Heart right ventricle (tissue), 16 donors: ENCODE measurements around the gene NGEF. TPM values are rescaled to one million over a fixed set of nuclear protein-coding genes. Genes with fewer than 3 reads are reported as not detected.
"Not testable (repeated sequence)": the region's sequence is repeated elsewhere in the genome, so short reads cannot be mapped to it uniquely, and the experiment has no call there.

Experiments used
- ATAC-seq, 8 donors: fragments of 200-7000 bp; cut with Tn5 transposase; one replicate each; pipeline ENCODE4 v1.9.1; 2020; ENCODE audit warnings: mild to moderate bottlenecking in 8 of 8, moderate library complexity in 8 of 8, moderate number of reproducible peaks in 1 of 8
- DNase-seq, 2 donors: peaks; one replicate each; pipeline ENCODE4 v3.0.0-alpha.2; 2020
- H3K27ac ChIP-seq, 10 donors: fragments of 200-600 bp; sonication (generic) in 2 of 10; one replicate each; pipeline versions ENCODE4 v1.5.0 to v1.8.0; 2020 to 2022; ENCODE audit warnings: mild to moderate bottlenecking in 3 of 10
- H3K27me3 ChIP-seq, 7 donors: fragments of 200-600 bp; one replicate each; pipeline ENCODE4 v1.8.0; 2021 to 2022; ENCODE audit warnings: mild to moderate bottlenecking in 2 of 7
- H3K36me3 ChIP-seq, 9 donors: fragments of 200-600 bp; sonication (generic) in 1 of 9; one replicate each; pipeline versions ENCODE4 v1.5.0 to v1.8.0; 2020 to 2022; ENCODE audit warnings: mild to moderate bottlenecking in 2 of 9
- H3K4me1 ChIP-seq, 9 donors: fragments of 200-600 bp; sonication (generic) in 1 of 9; one replicate each; pipeline versions ENCODE4 v1.5.0 to v1.8.0; 2020 to 2022; ENCODE audit warnings: mild to moderate bottlenecking in 4 of 9
- H3K4me3 ChIP-seq, 10 donors: fragments of 200-600 bp; sonication (generic) in 2 of 10; one replicate each; pipeline versions ENCODE4 v1.5.0 to v1.8.0; 2020 to 2022; ENCODE audit warnings: mild to moderate bottlenecking in 7 of 10, moderate library complexity in 2 of 10
- H3K9me3 ChIP-seq, 11 donors: fragments of 200-600 bp in 10 of 11; sonication (generic) in 2 of 11; one replicate each; pipeline versions ENCODE4 v1.5.0 to v1.8.0; 2013 to 2022; ENCODE audit warnings: mild to moderate bottlenecking in 2 of 11, control low read depth in 1 of 11, moderate library complexity in 1 of 11
- WGBS, 2 donors: extraction: QIAGEN DNeasy Blood & Tissue Kit; methylation state at CpG; one replicate each; pipeline ENCODE4 v1.1.7; 2013; ENCODE audit warnings: inconsistent platforms in 1 of 2; 5-methylcytosine and 5-hydroxymethylcytosine counted together
- intact Hi-C, 10 donors: fragments of 100-400 bp; cut with DNase I; formaldehyde crosslinking; loops; one replicate each; pipeline versions ENCODE4 v1.11.1 to v1.14.2; 2022
- polyA plus RNA-seq, 2 donors: library from polyadenylated mRNA; stranded (reverse); fragments of 200-250 nt; gene quantifications; one replicate each; pipeline ENCODE4 v1.2.3, GENCODE V29; 2013
- total RNA-seq, 10 donors: library from RNA; stranded (reverse); fragmentation: NEBNext Ultra II Directional in 3 of 10; extraction: Animal tissue kit (Norgen Biotek cat#: 25700) in 3 of 10; gene quantifications; one replicate each; pipeline versions ENCODE4 v1.2.1 to v1.2.4, GENCODE V29; 2021 to 2023
- TF ChIP-seq, protein P1 (sequence below), 9 donors: fragments of 200-600 bp; sonication (generic) in 2 of 9; IDR thresholded peaks; one replicate each; pipeline versions ENCODE4 v1.5.0 to v1.8.0; 2021 to 2022; ENCODE audit warnings: antibody characterized with exemption in 9 of 9, mild to moderate bottlenecking in 5 of 9, moderate library complexity in 1 of 9
- donor health status: Arrhythmogenic right ventricular cardiomyopathy.
- donor health status: ischemic (EF 13 %, LVEDD 7.1; RV severe dilation, severe dysfunction).
- donor health status: healthy with polysubstance abuse.
- donor health status: DM: no; HTN: yes; CAD: no.
- donor health status: DM: no; HTN: no; CAD: no.
- donor health status: ischemic (EF 25% LVEDD 6.9; RV normal size, moderate dysfunction).
- donor health status: ischemic (EF 25% LVEDD 5.7; RV mildly dilated, moderate dysfunction).
- donor health status: healthy.
- donor health status: DM: yes; HTN: yes; CAD: no.
- donor health status: Ischemic cardiomyopathy.
- donor health status: ischemic (EF 35%, LVEDD 5.7; RV mildly dilated, moderate dysfunction).
- donor health status: nonischemic (EF 11% LVEDD 7.7; RV severe dilation, severe dysfunction).
- donor health status: DM: yes; HTN: yes; CAD: no.
- donor health status: PGD.
- donor health status: ischemic (EF 29% LVEDD 5.4; RV normal size, mild dysfunction).
- donor health status: nonischemic (EF 23%, LVEDD 6.1; RV moderate dilation, normal function).

NGEF gene
- total and polyA plus RNA-seq, 12 donors = 0.27 to 0.75 (median 0.54) TPM; not detected in 3

GRCh38 chr2:233020454-233020853, 7.4 kb upstream of the NGEF start:
- Histone ChIP-seq H3K27me3 (peaks cover 0 to 13% (median 0%) of the 10 kb centered on the region in 7 donors), H3K4me3 (no peak overlapping the region), H3K9me3 (peaks cover 0 to 16% (median 3%) of the 10 kb centered on the region in 11 donors), H3K36me3 (no peaks in the 10 kb centered on the region), H3K27ac (no peak overlapping the region), H3K4me1 (no peaks in the 10 kb centered on the region)
- no peak for DNase-seq
- no peak for ATAC-seq
- 76 to 79% methylated on average over 2 of the region's 2 CpGs for WGBS, 2 donors
- TF ChIP-seq, protein P1, sequence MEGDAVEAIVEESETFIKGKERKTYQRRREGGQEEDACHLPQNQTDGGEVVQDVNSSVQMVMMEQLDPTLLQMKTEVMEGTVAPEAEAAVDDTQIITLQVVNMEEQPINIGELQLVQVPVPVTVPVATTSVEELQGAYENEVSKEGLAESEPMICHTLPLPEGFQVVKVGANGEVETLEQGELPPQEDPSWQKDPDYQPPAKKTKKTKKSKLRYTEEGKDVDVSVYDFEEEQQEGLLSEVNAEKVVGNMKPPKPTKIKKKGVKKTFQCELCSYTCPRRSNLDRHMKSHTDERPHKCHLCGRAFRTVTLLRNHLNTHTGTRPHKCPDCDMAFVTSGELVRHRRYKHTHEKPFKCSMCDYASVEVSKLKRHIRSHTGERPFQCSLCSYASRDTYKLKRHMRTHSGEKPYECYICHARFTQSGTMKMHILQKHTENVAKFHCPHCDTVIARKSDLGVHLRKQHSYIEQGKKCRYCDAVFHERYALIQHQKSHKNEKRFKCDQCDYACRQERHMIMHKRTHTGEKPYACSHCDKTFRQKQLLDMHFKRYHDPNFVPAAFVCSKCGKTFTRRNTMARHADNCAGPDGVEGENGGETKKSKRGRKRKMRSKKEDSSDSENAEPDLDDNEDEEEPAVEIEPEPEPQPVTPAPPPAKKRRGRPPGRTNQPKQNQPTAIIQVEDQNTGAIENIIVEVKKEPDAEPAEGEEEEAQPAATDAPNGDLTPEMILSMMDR (IDR thresholded peaks at IDR 0.05) = no peak
- intact Hi-C loops = no loop called here

- H3K9me3 ChIP-seq = peaks cover 0 to 16% (median 3%) of the 10 kb centered on the region in 11 donors
- H3K4me1 ChIP-seq, H3K4me3 ChIP-seq, H3K27ac ChIP-seq, ATAC-seq, H3K36me3 ChIP-seq, DNase-seq, intact Hi-C loops: not testable (repeated sequence)
- peaks cover 0 to 13% (median 0%) of the 10 kb centered on the region in 7 donors for H3K27me3 ChIP-seq
- 94% methylated on average over 4 of the region's 4 CpGs for WGBS, 2 donors
Observed at GRCh38 chr2:233019610-233020009, 6.6 kb upstream of the NGEF start.

DNA sequence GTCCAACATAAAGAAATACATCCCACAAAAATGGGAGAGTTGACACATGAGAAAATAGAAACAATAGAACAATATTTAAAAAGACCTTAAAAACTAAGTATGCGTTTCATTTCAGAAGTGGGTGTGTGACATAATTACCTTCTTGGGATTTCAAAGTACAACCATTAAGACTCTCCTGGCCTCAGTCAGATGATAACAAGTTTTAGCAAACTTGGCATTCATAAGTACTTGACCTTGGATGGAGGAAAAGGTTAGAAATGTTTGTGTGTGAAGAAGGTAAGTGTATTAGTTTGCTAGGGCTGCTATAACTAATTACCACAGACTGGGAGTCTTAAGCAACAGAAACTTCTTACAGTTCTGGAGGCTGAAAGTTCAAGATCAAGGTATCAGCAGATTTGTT, 4.9 kb upstream of the NGEF start:
- Histone ChIP-seq H3K4me1 (no peaks in the 10 kb centered on the region), H3K27ac (no peak overlapping the region), H3K4me3 (no peak overlapping the region), H3K9me3 (peaks cover 0 to 16% (median 3%) of the 10 kb centered on the region in 11 donors), H3K36me3 (no peaks in the 10 kb centered on the region), H3K27me3 (peaks cover 0 to 4% (median 0%) of the 10 kb centered on the region in 7 donors)
- ATAC-seq (no peak), DNase-seq (no peak)
- WGBS, 2 donors = 95 to 98% methylated on average over 1 of the region's 1 CpG
- intact Hi-C loops = no loop called here
- TF ChIP-seq, protein P1 (IDR thresholded peaks at IDR 0.05) = no peak

- intact Hi-C loops = no loop called here
- ATAC-seq (no peak), DNase-seq (no peak)
- Histone ChIP-seq H3K36me3 (no peaks in the 10 kb centered on the region), H3K9me3 (peaks cover 0 to 16% (median 3%) of the 10 kb centered on the region in 11 donors), H3K4me3 (no peak overlapping the region), H3K27me3 (peaks cover 0 to 7% (median 0%) of the 10 kb centered on the region in 7 donors), H3K4me1 (no peaks in the 10 kb centered on the region), H3K27ac (no peak overlapping the region)
- 91 to 100% methylated on average over 1 of the region's 1 CpG for WGBS, 2 donors
- TF ChIP-seq, protein P1 (IDR thresholded peaks at IDR 0.05) = no peak
Observed at GRCh38 chr2:233015019-233015645, 2.1 kb upstream of the NGEF start.

GRCh38 chr2:233013650-233014049, 594 bp upstream of the NGEF start:
- DNase-seq (no peak), ATAC-seq (no peak)
- Histone ChIP-seq H3K9me3 (peaks cover 0 to 16% (median 3%) of the 10 kb centered on the region in 11 donors), H3K4me1 (no peaks in the 10 kb centered on the region), H3K27ac (no peak overlapping the region), H3K36me3 (no peaks in the 10 kb centered on the region), H3K27me3 (peaks cover 0 to 7% (median 0%) of the 10 kb centered on the region in 7 donors), H3K4me3 (no peak overlapping the region)
- TF ChIP-seq, protein P1 (IDR thresholded peaks at IDR 0.05) = no peak
- intact Hi-C loops = loop anchor here in 1 of 10 donors (5.0 kb wide), 1 partner anchor 124 kb away; no protein-coding TSS in a partner anchor
- 92 to 97% methylated on average over 1 of the region's 1 CpG for WGBS, 2 donors
